ENCODE data around the gene AGBL2.
"Not testable (repeated sequence)": the region's sequence is repeated elsewhere in the genome, so short reads cannot be mapped to it uniquely, and the experiment has no call there.

The AGBL2 gene

GRCh38 chr11:47689480-47689879 lies 25.7 kb downstream of the AGBL2 start:
- in situ Hi-C loops (cut with MboI; ENCODE audit: low sequenced_read_pairs) = no loop called here

- in situ Hi-C loops (cut with MboI; ENCODE audit: low sequenced_read_pairs) = no loop called here
Observed at GRCh38 chr11:47688991-47689390, 26.2 kb downstream of the AGBL2 start.

- in situ Hi-C loops (cut with MboI; ENCODE audit: low sequenced_read_pairs) = no loop called here
Observed at GRCh38 chr11:47688111-47688510, 27.1 kb downstream of the AGBL2 start.

- in situ Hi-C loops (cut with MboI; ENCODE audit: low sequenced_read_pairs) = not testable (repeated sequence)
Observed at GRCh38 chr11:47686704-47687103, 28.5 kb downstream of the AGBL2 start.

- in situ Hi-C loops (cut with MboI; ENCODE audit: low sequenced_read_pairs) = no loop called here
Observed at GRCh38 chr11:47686151-47686550, 29.0 kb downstream of the AGBL2 start.

DNA sequence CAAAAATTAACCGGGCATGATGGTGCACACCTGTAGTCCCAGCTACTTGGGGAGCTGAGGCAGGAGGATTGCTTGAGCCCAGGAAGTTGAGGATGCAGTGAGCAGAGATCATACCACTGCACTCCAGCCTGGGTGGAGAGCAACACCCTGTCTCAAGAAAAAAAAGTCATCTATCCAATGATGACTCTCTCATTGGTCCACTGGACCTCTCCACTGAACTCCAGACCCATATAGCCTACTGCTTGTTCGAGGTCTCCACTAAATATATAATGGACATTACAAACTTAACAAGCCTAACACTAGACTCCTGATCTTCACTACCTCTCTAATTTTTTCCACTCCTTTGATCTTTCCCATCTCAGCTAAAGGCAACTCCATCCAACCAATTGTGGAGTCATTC lies 39.3 kb downstream of the AGBL2 start:
- in situ Hi-C loops (cut with MboI; ENCODE audit: low sequenced_read_pairs) = no loop called here

DNA sequence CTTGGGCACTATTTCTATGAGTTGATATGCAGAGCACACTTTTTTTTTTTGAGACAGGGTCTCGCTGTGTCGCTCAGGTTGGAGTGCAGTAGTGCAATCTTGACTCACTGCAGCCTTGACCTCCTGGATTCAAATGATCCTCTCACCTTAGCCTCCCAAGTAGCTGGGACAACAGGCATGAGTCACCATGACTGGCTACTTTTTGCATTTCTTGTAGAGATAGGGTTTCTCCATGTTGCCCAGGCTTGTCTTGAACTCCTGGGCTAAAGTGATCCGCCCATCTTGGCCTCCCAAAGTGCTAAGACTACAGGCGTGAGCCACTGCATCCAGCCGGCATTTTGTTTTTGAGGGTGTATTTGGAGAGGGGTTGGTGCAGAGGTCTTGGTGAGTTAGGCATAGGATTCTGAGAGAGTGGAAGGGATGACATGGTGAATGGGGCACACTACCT lies 42.9 kb downstream of the AGBL2 start:
- in situ Hi-C loops (cut with MboI; ENCODE audit: low sequenced_read_pairs) = no loop called here

GRCh38 chr11:47669856-47670255 lies 45.3 kb downstream of the AGBL2 start:
- in situ Hi-C loops (cut with MboI; ENCODE audit: low sequenced_read_pairs) = no loop called here

- in situ Hi-C loops (cut with MboI; ENCODE audit: low sequenced_read_pairs) = no loop called here
Observed at GRCh38 chr11:47668665-47669064, 46.5 kb downstream of the AGBL2 start.

DNA sequence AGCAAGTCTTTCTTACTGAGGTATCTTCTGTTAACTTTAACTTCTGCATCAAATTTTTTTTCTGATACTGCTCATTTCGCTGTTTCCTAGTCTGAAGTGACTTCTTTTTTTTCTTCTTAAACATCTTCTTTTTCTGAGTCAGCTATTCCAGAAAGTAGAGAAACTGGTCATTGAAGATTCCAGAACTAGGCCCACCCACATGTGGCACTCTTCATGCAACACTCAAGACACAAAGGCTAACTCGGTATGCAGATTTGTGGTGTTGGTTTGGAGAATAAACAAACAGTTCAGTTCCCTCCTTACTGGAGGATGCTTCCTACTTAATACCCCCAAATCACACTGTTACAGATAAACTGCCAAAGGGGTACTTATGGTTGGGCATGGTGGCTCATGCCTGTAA lies 47.6 kb downstream of the AGBL2 start:
- in situ Hi-C loops (cut with MboI; ENCODE audit: low sequenced_read_pairs) = no loop called here

GRCh38 chr11:47667135-47667534 lies 48.0 kb downstream of the AGBL2 start:
- in situ Hi-C loops (cut with MboI; ENCODE audit: low sequenced_read_pairs) = no loop called here

DNA sequence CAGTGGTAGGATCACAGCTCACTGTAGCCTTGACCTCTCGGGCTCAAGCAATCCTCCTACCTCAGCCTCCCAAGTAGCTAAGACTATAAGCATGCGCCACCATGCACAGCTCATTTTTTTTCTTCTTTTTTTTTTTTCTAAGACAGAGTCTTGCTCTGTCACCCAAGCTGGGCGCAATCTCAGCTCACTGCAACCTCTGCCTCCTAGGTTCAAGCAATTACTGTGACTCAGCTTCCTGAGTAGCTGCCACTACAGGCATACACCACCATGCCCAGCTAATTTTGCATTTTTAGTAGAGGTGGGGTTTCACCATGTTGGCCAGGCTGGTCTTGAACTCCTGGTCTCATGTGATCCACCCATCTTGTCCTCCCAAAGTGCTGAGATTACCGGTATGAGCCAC lies 50.2 kb downstream of the AGBL2 start:
- in situ Hi-C loops (cut with MboI; ENCODE audit: low sequenced_read_pairs) = not testable (repeated sequence)

GRCh38 chr11:47661245-47661644 lies 53.9 kb downstream of the AGBL2 start:
- in situ Hi-C loops (cut with MboI; ENCODE audit: low sequenced_read_pairs) = no loop called here

- in situ Hi-C loops (cut with MboI; ENCODE audit: low sequenced_read_pairs) = no loop called here
Observed at GRCh38 chr11:47659276-47659675, 55.9 kb downstream of the AGBL2 start.

DNA sequence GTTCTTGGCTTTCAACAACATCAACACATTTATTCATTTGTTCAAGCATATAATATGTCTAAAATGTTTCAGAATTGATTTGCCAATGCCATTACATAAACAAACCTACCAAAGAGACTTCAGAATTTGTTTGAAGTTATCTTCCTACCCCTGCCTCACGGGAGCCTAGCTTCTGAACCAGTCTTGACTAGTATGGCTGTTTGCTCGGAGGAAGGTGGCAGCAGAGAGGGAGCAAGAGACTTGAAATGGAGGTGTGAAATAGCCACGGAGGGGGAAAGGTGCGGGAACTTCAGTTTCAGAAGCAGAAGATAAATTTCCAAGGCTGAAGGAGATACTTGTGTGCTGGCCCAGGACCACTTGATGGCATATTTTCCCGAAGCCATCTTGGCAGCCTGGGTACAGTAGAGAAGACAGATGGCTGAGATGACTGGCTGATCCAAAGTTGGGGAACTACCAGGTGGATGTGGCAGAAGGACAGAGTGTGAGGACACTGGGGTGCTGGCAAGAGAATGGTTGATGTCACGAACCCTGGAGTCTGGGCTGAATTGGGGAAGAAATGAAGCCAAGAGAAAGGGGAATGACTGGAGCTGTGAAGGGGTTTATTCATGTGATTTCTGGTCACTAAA lies 58.8 kb downstream of the AGBL2 start:
- in situ Hi-C loops (cut with MboI; ENCODE audit: low sequenced_read_pairs) = no loop called here

DNA sequence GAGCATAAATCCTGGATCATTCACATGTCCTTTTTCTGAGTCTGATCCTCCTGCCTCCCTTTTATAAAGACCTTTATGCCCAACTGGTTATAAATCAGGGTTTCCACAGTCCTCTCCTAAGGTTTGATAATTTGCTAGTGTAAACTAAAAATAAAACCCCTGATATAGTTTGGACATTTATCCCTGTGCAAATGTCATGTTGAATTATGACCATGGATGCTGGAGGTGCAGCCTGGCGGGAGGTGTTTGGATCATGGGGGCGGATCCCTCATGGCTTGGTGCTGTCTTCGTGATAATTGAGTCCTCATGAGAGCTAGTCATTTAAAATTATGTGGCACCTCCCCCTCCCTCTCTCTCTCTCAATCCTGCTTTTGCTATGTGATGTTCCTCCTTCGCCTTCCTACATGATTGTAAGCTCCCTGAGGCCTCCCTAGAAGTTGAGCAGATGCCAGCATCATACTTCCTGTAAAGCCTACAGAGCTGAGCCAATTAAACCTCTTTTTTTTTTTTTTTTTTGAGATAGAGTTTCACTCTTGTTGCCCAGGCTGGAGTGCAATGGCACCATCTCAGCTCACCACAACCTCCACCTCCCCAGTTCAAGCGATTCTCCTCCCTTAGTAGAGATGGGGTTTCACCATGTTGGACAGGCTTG lies 63.2 kb downstream of the AGBL2 start:
- in situ Hi-C loops (cut with MboI; ENCODE audit: low sequenced_read_pairs) = no loop called here

DNA sequence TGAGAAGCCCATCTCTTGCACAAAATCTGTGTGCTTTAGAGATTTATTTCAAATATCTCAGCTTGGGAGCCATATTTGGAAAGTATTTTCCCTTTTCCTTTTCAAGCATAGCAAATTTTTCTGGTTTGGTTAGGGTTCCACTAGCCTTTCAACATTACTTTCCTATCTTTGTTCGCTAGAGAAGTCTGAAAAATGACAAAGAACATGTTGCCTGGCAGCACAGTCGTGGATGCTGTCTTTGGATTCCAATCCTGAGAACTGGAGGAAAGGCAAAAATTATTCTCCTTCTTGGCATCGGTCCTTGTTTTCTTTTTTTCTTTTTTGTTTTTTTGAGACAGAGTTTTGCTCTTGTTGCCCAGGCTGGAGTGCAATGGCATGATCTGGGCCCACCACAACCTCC lies 65.9 kb downstream of the AGBL2 start:
- in situ Hi-C loops (cut with MboI; ENCODE audit: low sequenced_read_pairs) = no loop called here

GRCh38 chr11:47646019-47646418 lies 69.2 kb downstream of the AGBL2 start:
- in situ Hi-C loops (cut with MboI; ENCODE audit: low sequenced_read_pairs) = no loop called here

DNA sequence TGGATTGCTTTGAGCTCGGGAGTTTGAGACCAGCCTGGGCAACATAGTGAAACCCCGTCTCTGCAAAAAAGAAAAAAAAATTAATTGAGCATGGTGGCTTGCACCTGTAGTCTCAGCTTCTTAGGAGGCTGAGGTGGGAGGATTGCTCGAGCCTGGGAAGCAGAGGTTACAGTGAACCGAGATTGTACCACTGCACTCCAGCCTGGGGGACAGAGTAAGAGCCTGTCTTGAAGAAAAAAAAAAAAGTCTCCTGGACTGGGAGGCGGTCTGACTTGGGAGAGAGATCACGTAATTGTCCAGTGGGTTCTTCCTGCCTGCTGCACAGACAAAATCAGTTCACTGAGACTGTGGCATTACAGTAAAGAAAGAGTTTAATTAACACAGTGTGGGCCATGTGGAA lies 69.7 kb downstream of the AGBL2 start:
- in situ Hi-C loops (cut with MboI; ENCODE audit: low sequenced_read_pairs) = no loop called here

DNA sequence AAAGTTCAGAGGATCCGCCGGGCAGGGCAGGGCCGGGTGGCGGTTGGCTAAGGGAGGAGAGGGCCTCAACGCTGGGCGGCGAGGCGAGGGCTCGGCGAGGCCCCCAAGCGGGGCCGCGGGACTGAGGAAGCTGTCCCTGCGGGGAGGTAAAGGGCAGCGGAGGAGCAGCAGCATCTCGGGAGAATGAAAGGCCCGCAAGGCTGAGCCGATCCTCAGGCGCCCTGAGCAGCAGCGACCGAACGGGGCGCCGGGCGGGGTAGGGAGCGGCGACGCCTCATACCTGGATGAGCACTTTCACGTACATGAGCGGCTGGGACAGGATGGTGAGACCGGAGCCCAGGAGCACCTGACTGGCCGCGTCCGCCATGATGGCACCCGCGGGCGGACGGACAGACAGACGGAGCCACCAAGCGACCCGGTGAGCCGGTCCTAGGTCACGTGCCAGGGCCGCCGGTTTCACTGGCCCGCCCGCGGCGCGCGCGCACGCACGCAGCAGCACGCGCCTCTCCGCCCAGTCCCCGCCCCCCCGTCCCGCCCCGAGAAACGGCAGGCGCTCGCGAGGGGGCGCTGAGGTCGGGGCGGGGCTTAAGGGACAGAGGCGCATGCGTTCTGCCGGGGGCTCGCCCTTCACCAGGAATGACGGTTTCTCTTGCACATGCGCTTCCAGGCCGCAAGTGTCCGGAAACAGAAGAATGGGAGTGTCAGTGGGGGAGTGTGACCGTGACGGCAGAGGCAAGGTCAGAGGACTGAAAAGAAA lies 72.9 kb downstream of the AGBL2 start, which contains the start of gene MTCH2:
MTCH2 (minus strand) TSS at position 461 of the 757 bp plus-strand sequence; CDS start at position 367, 94 bp downstream.
- in situ Hi-C loops (cut with MboI; ENCODE audit: low sequenced_read_pairs) = no loop called here

DNA sequence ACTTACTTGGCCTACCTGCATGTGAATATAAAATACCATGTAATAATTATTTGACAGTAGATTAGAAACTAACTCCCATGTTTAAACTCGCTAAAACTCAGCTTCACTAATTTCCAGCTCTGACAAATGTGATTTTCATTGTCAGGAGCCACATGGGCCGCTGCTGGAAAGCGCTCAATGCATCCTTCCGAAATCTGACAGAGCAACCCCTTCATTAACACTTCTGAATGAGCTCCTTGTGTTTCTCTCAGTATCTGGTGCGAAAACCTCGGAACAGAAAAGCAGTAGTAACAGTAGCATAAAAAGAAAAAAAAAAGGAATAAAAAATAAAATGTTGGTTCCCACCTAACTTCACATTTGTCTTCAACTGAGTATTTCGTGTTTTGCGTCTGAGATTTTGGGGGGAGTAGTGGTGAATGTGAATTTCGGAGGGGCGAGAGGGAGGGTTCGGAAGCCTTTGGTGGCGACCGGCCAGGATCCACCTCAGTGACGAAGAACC lies 73.5 kb downstream of the AGBL2 start:
- in situ Hi-C loops (cut with MboI; ENCODE audit: low sequenced_read_pairs) = no loop called here

DNA sequence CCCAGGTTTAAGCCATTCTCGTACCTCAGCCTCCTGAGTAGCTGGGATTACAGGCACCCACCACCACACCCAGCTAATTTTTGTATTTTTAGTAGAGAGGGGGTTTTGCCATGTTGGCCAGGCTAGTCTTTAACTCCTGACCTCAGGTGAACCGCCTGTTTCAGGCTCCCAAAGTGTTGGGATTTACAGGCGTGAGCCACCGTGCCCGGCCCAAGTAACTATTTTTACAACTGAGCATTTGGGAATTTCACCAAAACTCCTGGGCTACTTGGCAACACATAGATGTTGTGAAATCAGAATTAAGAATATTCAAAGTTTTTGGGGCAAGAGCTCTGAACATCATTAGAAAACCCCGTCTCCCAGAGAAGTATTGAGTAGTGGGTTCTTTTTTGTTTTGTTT lies 74.7 kb downstream of the AGBL2 start:
- in situ Hi-C loops (cut with MboI; ENCODE audit: low sequenced_read_pairs) = not testable (repeated sequence)

Measured in HL-60/S4 treated with retinoic acid at 250 ng/mL for 4 days and 3 days (cell line).